Subcutaneous abdominal adipose tissue (tissue), 5 donors: ENCODE data around the gene EPS8.
A peak's percentile ranks its signal among the peaks of the same experiment; 100 is the strongest.

ENCODE experiments used
- H3K27ac ChIP-seq: one replicate; pipeline ENCODE4 v1.7.0; 2013; ENCODE audit warnings: low read depth, mild to moderate bottlenecking, inconsistent platforms, low read length, moderate library complexity
- H3K27me3 ChIP-seq, 5 donors: one replicate each; pipeline ENCODE4 v1.7.0; 2013; ENCODE audit warnings: low read length in 5 of 5, inconsistent platforms in 1 of 5; ENCODE audit not compliant: control insufficient read depth in 5 of 5, insufficient read depth in 4 of 5
- H3K36me3 ChIP-seq, 5 donors: one replicate each; pipeline ENCODE4 v1.7.0; 2013; ENCODE audit warnings: low read length in 5 of 5; ENCODE audit not compliant: control insufficient read depth in 5 of 5, insufficient read depth in 5 of 5
- H3K4me1 ChIP-seq, 5 donors: one replicate each; pipeline ENCODE4 v1.7.0; 2013; ENCODE audit warnings: low read length in 5 of 5, mild to moderate bottlenecking in 3 of 5, moderate library complexity in 1 of 5; ENCODE audit not compliant: control insufficient read depth in 5 of 5, insufficient read depth in 5 of 5
- H3K4me3 ChIP-seq, 5 donors: one replicate each; pipeline ENCODE4 v1.7.0; 2013; ENCODE audit warnings: low read length in 5 of 5, low read depth in 1 of 5
- H3K9ac ChIP-seq, 5 donors: one replicate each; pipeline ENCODE4 v1.7.0; 2013; ENCODE audit warnings: low read length in 5 of 5, mild to moderate bottlenecking in 4 of 5, moderate library complexity in 3 of 5
- H3K9me3 ChIP-seq, 5 donors: one replicate each; pipeline ENCODE4 v1.7.0; 2013; ENCODE audit warnings: low read length in 5 of 5; ENCODE audit not compliant: control insufficient read depth in 5 of 5
- donor health status: healthy.
- donor health status: healthy.
- donor health status: healthy.
- donor health status: healthy.
- donor health status: healthy.

Gene EPS8

GRCh38 chr12:15726027-15726877 is 62.9 kb downstream of the EPS8 start:
- H3K36me3 ChIP-seq = peaks cover 0 to 2% (median 0%) of the 10 kb centered on the region in 5 donors
- no peak overlapping the region for H3K4me3 ChIP-seq
- peak overlapping the region in 3 of 5 donors; percentile 37 to 51 (median 51) for H3K9ac ChIP-seq
- H3K9me3 ChIP-seq = no peaks in the 10 kb centered on the region
- H3K27me3 ChIP-seq = no peaks in the 10 kb centered on the region
- peak overlapping the region; percentile 34 for H3K27ac ChIP-seq
- peaks cover 0 to 29% (median 16%) of the 10 kb centered on the region in 5 donors for H3K4me1 ChIP-seq

- H3K4me1 ChIP-seq = peaks cover 1 to 38% (median 26%) of the 10 kb centered on the region in 5 donors
Observed at GRCh38 chr12:15722951-15723350, 66.2 kb downstream of the EPS8 start.

GRCh38 chr12:15721316-15722115 is 67.7 kb downstream of the EPS8 start:
- Histone ChIP-seq H3K4me3 (no peak overlapping the region), H3K4me1 (peaks cover 1 to 32% (median 26%) of the 10 kb centered on the region in 5 donors), H3K27ac (peak overlapping the region; percentile 28)

More at GRCh38 chr12:15722951-15723350, 66.2 kb downstream of the EPS8 start:
- Histone ChIP-seq H3K36me3 (peaks cover 0 to 2% (median 0%) of the 10 kb centered on the region in 5 donors), H3K27me3 (no peaks in the 10 kb centered on the region), H3K27ac (no peak overlapping the region), H3K4me3 (no peak overlapping the region), H3K9me3 (no peaks in the 10 kb centered on the region), H3K9ac (no peak overlapping the region)

GRCh38 chr12:15720295-15720694 is 68.9 kb downstream of the EPS8 start:
- Histone ChIP-seq H3K4me3 (no peak overlapping the region), H3K4me1 (peaks cover 1 to 29% (median 26%) of the 10 kb centered on the region in 5 donors), H3K27me3 (no peaks in the 10 kb centered on the region), H3K36me3 (peaks cover 0 to 2% (median 0%) of the 10 kb centered on the region in 5 donors), H3K27ac (no peak overlapping the region), H3K9me3 (no peaks in the 10 kb centered on the region), H3K9ac (peak overlapping the region in 1 of 5 donors; percentile 30)

More at GRCh38 chr12:15721316-15722115, 67.7 kb downstream of the EPS8 start:
- Histone ChIP-seq H3K9me3 (no peaks in the 10 kb centered on the region), H3K9ac (no peak overlapping the region), H3K36me3 (peaks cover 0 to 2% (median 0%) of the 10 kb centered on the region in 5 donors), H3K27me3 (no peaks in the 10 kb centered on the region)

- Histone ChIP-seq H3K27ac (no peak overlapping the region), H3K9me3 (no peaks in the 10 kb centered on the region), H3K4me1 (peaks cover 1 to 29% (median 26%) of the 10 kb centered on the region in 5 donors), H3K9ac (peak overlapping the region in 1 of 5 donors; percentile 48), H3K36me3 (peaks cover 0 to 2% (median 0%) of the 10 kb centered on the region in 5 donors), H3K4me3 (no peak overlapping the region), H3K27me3 (no peaks in the 10 kb centered on the region)
Observed at GRCh38 chr12:15719230-15719629, 70.0 kb downstream of the EPS8 start.

GRCh38 chr12:15717940-15718567 is 71.1 kb downstream of the EPS8 start:
- peaks cover 1 to 35% (median 33%) of the 10 kb centered on the region in 5 donors for H3K4me1 ChIP-seq
- peak overlapping the region; percentile 4 for H3K27ac ChIP-seq
- no peak overlapping the region for H3K4me3 ChIP-seq
- H3K9me3 ChIP-seq = no peaks in the 10 kb centered on the region
- H3K27me3 ChIP-seq = no peaks in the 10 kb centered on the region
- H3K36me3 ChIP-seq = peaks cover 0 to 2% (median 0%) of the 10 kb centered on the region in 5 donors
- no peak overlapping the region for H3K9ac ChIP-seq

GRCh38 chr12:15716581-15716980 is 72.6 kb downstream of the EPS8 start:
- no peaks in the 10 kb centered on the region for H3K27me3 ChIP-seq
- H3K4me3 ChIP-seq = no peak overlapping the region
- H3K9ac ChIP-seq = no peak overlapping the region
- no peak overlapping the region for H3K27ac ChIP-seq
- no peaks in the 10 kb centered on the region for H3K9me3 ChIP-seq
- H3K36me3 ChIP-seq = no peaks in the 10 kb centered on the region
- H3K4me1 ChIP-seq = peaks cover 1 to 43% (median 38%) of the 10 kb centered on the region in 5 donors

GRCh38 chr12:15714256-15714655 is 74.9 kb downstream of the EPS8 start:
- no peaks in the 10 kb centered on the region for H3K36me3 ChIP-seq
- no peak overlapping the region for H3K27ac ChIP-seq
- H3K4me3 ChIP-seq = no peak overlapping the region
- H3K9ac ChIP-seq = no peak overlapping the region
- H3K9me3 ChIP-seq = no peaks in the 10 kb centered on the region
- H3K27me3 ChIP-seq = no peaks in the 10 kb centered on the region
- H3K4me1 ChIP-seq = peaks cover 1 to 34% (median 26%) of the 10 kb centered on the region in 5 donors

- no peaks in the 10 kb centered on the region for H3K36me3 ChIP-seq
- H3K27me3 ChIP-seq = no peaks in the 10 kb centered on the region
- H3K4me1 ChIP-seq = peaks cover 0 to 31% (median 23%) of the 10 kb centered on the region in 5 donors
- H3K9ac ChIP-seq = peak overlapping the region in 2 of 5 donors; percentile 11 to 16
- no peaks in the 10 kb centered on the region for H3K9me3 ChIP-seq
- H3K4me3 ChIP-seq = peak overlapping the region in 3 of 5 donors; percentile 27 to 47 (median 37)
- peak overlapping the region; percentile 48 for H3K27ac ChIP-seq
Observed at GRCh38 chr12:15712823-15713660, 76.1 kb downstream of the EPS8 start.
